Activated B cell treated with CpG ODN at 0.5 μM for 24 hours (primary cell): ENCODE results near the gene BMI1. TPM values are rescaled to one million over a fixed set of nuclear protein-coding genes. Genes with fewer than 3 reads are reported as not detected.

Source experiments
- ATAC-seq: fragments of 200-7000 bp; cut with Tn5 transposase; one replicate; pipeline ENCODE4 v1.10.0; 2021; ENCODE audit warnings: low read depth, mild to moderate bottlenecking, moderate library complexity
- CTCF ChIA-PET: fragments of 350-600 bp; sonication (Branson Sonifier 250); formaldehyde crosslinking; loops from one replicate; lab custom pipeline; 2021; ENCODE audit warnings: antibody characterized with exemption; lab: Charles Lee
- POLR2A ChIA-PET: fragments of 350-600 bp; sonication (Branson Sonifier 250); formaldehyde crosslinking; loops from one replicate; lab custom pipeline; 2021; ENCODE audit warnings: antibody characterized with exemption; lab: Charles Lee
- DNase-seq: peaks from one replicate; pipeline ENCODE4 v3.0.0; 2022
- H3K27ac Mint-ChIP-seq: one replicate; pipeline ENCODE4 v1.8.0; 2020; ENCODE audit warnings: mixed read lengths
- H3K27me3 Mint-ChIP-seq: one replicate; pipeline ENCODE4 v1.8.0; 2021; ENCODE audit warnings: mixed read lengths
- H3K36me3 Mint-ChIP-seq: one replicate; pipeline ENCODE4 v1.8.0; 2021; ENCODE audit warnings: low read depth, mixed read lengths
- H3K4me1 Mint-ChIP-seq: one replicate; pipeline ENCODE4 v1.8.0; 2021; ENCODE audit warnings: mixed read lengths
- H3K4me3 Mint-ChIP-seq: one replicate; pipeline ENCODE4 v1.8.0; 2020; ENCODE audit warnings: mild to moderate bottlenecking, mixed read lengths
- H3K9me3 Mint-ChIP-seq: one replicate; pipeline ENCODE4 v1.8.0; 2020; ENCODE audit warnings: mixed read lengths
- CTCF ChIP-seq: fragments of 200-600 bp; IDR thresholded peaks from one replicate; pipeline ENCODE4 v1.8.0; 2022; ENCODE audit warnings: antibody characterized with exemption, mild to moderate bottlenecking
- intact Hi-C: fragments of 100-400 bp; cut with micrococcal nuclease; formaldehyde crosslinking; loops from one replicate; pipeline ENCODE4 v1.15.1; 2024
- total RNA-seq: library from RNA; stranded (reverse); gene quantifications from 2 replicates; pipeline ENCODE4 v1.2.3, GENCODE V29; 2022

BMI1 gene
- total RNA-seq, 1 donor from 2014 or later, result 70.1 TPM

GRCh38 chr10:22324893-22325271 lies 4.0 kb downstream of the BMI1 start:
- TF ChIP-seq CTCF, result no peak

GRCh38 chr10:22325272-22326144 lies 4.6 kb downstream of the BMI1 start:
- no peaks in the 10 kb centered on the region for H3K9me3 Mint-ChIP-seq
- no peaks in the 10 kb centered on the region for H3K27me3 Mint-ChIP-seq
- peaks cover 21% of the 10 kb centered on the region for H3K36me3 Mint-ChIP-seq
- intact Hi-C loops, result loop anchor here (1.0 to 5.0 kb wide), 2 partner anchors 8 to 1117 kb away; no protein-coding TSS in a partner anchor
- TF ChIP-seq CTCF, result no peak
- POLR2A ChIA-PET, result interaction anchor here (0.6 to 4.7 kb wide), 14 partner anchors 9 to 805 kb away, joined by 3 to 38 read pairs (median 4); partner anchors contain the start of genes COMMD3 and SKIDA1
- CTCF ChIA-PET, result no interaction called here
- peak overlapping the region; percentile 90 for H3K4me3 Mint-ChIP-seq
- ATAC-seq (peak; percentile 33), DNase-seq (peak; percentile 67)
- peaks cover 41% of the 10 kb centered on the region for H3K4me1 Mint-ChIP-seq
- H3K27ac Mint-ChIP-seq, result peak overlapping the region; percentile 89

More at GRCh38 chr10:22324893-22325271, 4.0 kb downstream of the BMI1 start:
- CTCF ChIA-PET, result no interaction called here
- peaks cover 21% of the 10 kb centered on the region for H3K36me3 Mint-ChIP-seq
- intact Hi-C loops, result loop anchor here (1.0 to 5.0 kb wide), 3 partner anchors 8 to 1117 kb away; no protein-coding TSS in a partner anchor
- ATAC-seq (no peak), DNase-seq (no peak)
- peak overlapping the region; percentile 90 for H3K4me3 Mint-ChIP-seq
- no peaks in the 10 kb centered on the region for H3K27me3 Mint-ChIP-seq
- peaks cover 44% of the 10 kb centered on the region for H3K4me1 Mint-ChIP-seq
- POLR2A ChIA-PET, result interaction anchor here (0.6 to 4.7 kb wide), 8 partner anchors 9 to 663 kb away, joined by 3 to 38 read pairs (median 5); partner anchors contain the start of gene COMMD3
- no peaks in the 10 kb centered on the region for H3K9me3 Mint-ChIP-seq
- peak overlapping the region; percentile 89 for H3K27ac Mint-ChIP-seq

- Mint-ChIP-seq H3K4me3 (peak overlapping the region; percentile 84), H3K27me3 (no peaks in the 10 kb centered on the region), H3K36me3 (peaks cover 21% of the 10 kb centered on the region), H3K4me1 (peaks cover 41% of the 10 kb centered on the region), H3K9me3 (no peaks in the 10 kb centered on the region), H3K27ac (peak overlapping the region; percentile 81)
- DNase-seq, result no peak
- no peak for ATAC-seq
- ChIA-PET CTCF (interaction anchor here (1.7 kb wide), 1 partner anchor 10 kb away, joined by 4 read pairs; no protein-coding TSS in a partner anchor), POLR2A (interaction anchor here (0.9 to 4.7 kb wide), 8 partner anchors 10 to 806 kb away, joined by 3 to 38 read pairs (median 4); partner anchors contain the start of genes COMMD3 and SKIDA1)
- intact Hi-C loops, result loop anchor here (5.0 kb wide), 1 partner anchor 1116 kb away; no protein-coding TSS in a partner anchor
- no peak for TF ChIP-seq CTCF
These were observed 5.3 kb downstream of the BMI1 start for GRCh38 chr10:22326145-22326702.

GRCh38 chr10:22329150-22329549 lies 8.3 kb downstream of the BMI1 start:
- H3K4me3 Mint-ChIP-seq, result no peak overlapping the region
- H3K36me3 Mint-ChIP-seq, result peaks cover 21% of the 10 kb centered on the region
- ATAC-seq (no peak), DNase-seq (no peak)
- no peaks in the 10 kb centered on the region for H3K27me3 Mint-ChIP-seq
- ChIA-PET POLR2A (no interaction called here), CTCF (no interaction called here)
- no peak overlapping the region for H3K27ac Mint-ChIP-seq
- TF ChIP-seq CTCF, result no peak
- peaks cover 35% of the 10 kb centered on the region for H3K4me1 Mint-ChIP-seq
- intact Hi-C loops, result loop anchor here (5.0 kb wide), 1 partner anchor 1113 kb away; no protein-coding TSS in a partner anchor
- peaks cover 3% of the 10 kb centered on the region for H3K9me3 Mint-ChIP-seq
